Lung (tissue), 12 donors: Measurements from ENCODE around the gene RASA3. TPM values are rescaled to one million over a fixed set of nuclear protein-coding genes. Genes with fewer than 3 reads are reported as not detected.

Source experiments
- ATAC-seq: fragments of 200-7000 bp; cut with Tn5 transposase; one replicate; pipeline ENCODE4 v1.9.1; 2020; ENCODE audit warnings: moderate number of reproducible peaks; ENCODE audit not compliant: insufficient read depth, low FRiP score
- DNase-seq, 3 donors: peaks; one replicate each; pipeline ENCODE4 v3.0.0-alpha.2; 2013 to 2017
- H3K27ac ChIP-seq, 2 donors: one replicate each; pipeline ENCODE4 v1.5.1; 2013; ENCODE audit warnings: mild to moderate bottlenecking in 2 of 2, moderate library complexity in 2 of 2, control low read depth in 1 of 2, inconsistent platforms in 1 of 2, low read depth in 1 of 2, low read length in 1 of 2
- H3K27me3 ChIP-seq, 3 donors: one replicate each; pipeline ENCODE4 v1.5.1; 2013; ENCODE audit warnings: low read length in 2 of 3; ENCODE audit not compliant: control insufficient read depth in 3 of 3, insufficient read depth in 3 of 3
- H3K36me3 ChIP-seq, 4 donors: one replicate each; pipeline ENCODE4 v1.5.1; 2013; ENCODE audit warnings: low read length in 4 of 4, mild to moderate bottlenecking in 1 of 4, moderate library complexity in 1 of 4; ENCODE audit not compliant: control insufficient read depth in 4 of 4, insufficient read depth in 4 of 4
- H3K4me1 ChIP-seq, 5 donors: one replicate each; pipeline ENCODE4 v1.5.1; 2013; ENCODE audit warnings: low read length in 5 of 5, mild to moderate bottlenecking in 2 of 5, moderate library complexity in 1 of 5; ENCODE audit not compliant: control insufficient read depth in 5 of 5, insufficient read depth in 5 of 5
- H3K4me3 ChIP-seq: one replicate; pipeline ENCODE4 v1.5.1; 2013; ENCODE audit warnings: mild to moderate bottlenecking, control low read depth, moderate library complexity
- H3K9ac ChIP-seq, 2 donors: one replicate each; pipeline ENCODE4 v1.5.1; 2013; ENCODE audit warnings: low read length in 2 of 2, control low read depth in 1 of 2; ENCODE audit not compliant: insufficient read depth in 1 of 2
- H3K9me3 ChIP-seq, 4 donors: one replicate each; pipeline ENCODE4 v1.5.1; 2013; ENCODE audit warnings: low read length in 3 of 4, mild to moderate bottlenecking in 1 of 4, moderate library complexity in 1 of 4; ENCODE audit not compliant: control insufficient read depth in 4 of 4, insufficient read depth in 3 of 4
- WGBS, 2 donors: extraction: QIAGEN DNeasy Blood & Tissue Kit; methylation state at CpG; one replicate each; pipeline ENCODE4 v1.1.7; 2013; 5-methylcytosine and 5-hydroxymethylcytosine counted together
- polyA plus RNA-seq, 2 donors: library from polyadenylated mRNA; stranded (reverse); fragments of 200-250 nt; gene quantifications; one replicate each; pipeline ENCODE4 v1.2.1, GENCODE V29; 2013
- total RNA-seq, 2 donors: library from RNA; depleted of rRNA in 1 of 2; stranded (reverse); fragments of >200 nt in 1 of 2; gene quantifications; one replicate each; pipeline ENCODE4 v1.2.1, GENCODE V29; 2014 to 2021
- TF ChIP-seq, protein P1 (sequence below): IDR thresholded peaks from 2 replicates; pipeline ENCODE4 v1.5.1; 2012; ENCODE audit warnings: mild to moderate bottlenecking; ENCODE audit errors: control extremely low read depth, extremely low read depth
- donor health status: control.
- donor health status: control.
- donor health status: Bipolar disorder and iron deficiency.
- donor health status: healthy.
- donor health status: DM: yes; HTN: yes; CAD: no.

The RASA3 gene
- total and polyA plus RNA-seq, 4 donors, result 7.4 to 22.8 (median 16.2) TPM

DNA sequence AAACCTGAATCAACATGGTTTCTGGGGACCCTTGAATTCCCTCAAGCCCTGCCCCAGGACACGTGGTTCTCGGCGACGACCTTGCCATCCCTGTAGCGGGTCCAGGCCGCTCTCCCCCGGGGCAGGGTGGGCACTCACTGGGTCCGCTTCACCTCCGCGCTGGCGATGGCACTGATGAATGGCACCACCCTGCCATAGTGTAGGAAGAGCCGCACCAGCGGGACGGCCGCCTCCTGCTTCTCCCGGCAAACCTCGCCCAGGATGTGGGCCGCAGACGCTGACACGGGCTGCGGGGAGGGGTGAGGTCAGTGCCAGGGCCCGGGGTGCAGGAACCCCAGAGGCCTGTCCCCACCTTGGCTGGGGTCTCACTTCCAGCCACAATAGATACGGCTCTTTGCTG, 114.5 kb downstream of the RASA3 start:
- H3K36me3 ChIP-seq, result peaks cover 0 to 58% (median 8%) of the 10 kb centered on the region in 4 donors
- DNase-seq, result no peak
- TF ChIP-seq, protein P1, sequence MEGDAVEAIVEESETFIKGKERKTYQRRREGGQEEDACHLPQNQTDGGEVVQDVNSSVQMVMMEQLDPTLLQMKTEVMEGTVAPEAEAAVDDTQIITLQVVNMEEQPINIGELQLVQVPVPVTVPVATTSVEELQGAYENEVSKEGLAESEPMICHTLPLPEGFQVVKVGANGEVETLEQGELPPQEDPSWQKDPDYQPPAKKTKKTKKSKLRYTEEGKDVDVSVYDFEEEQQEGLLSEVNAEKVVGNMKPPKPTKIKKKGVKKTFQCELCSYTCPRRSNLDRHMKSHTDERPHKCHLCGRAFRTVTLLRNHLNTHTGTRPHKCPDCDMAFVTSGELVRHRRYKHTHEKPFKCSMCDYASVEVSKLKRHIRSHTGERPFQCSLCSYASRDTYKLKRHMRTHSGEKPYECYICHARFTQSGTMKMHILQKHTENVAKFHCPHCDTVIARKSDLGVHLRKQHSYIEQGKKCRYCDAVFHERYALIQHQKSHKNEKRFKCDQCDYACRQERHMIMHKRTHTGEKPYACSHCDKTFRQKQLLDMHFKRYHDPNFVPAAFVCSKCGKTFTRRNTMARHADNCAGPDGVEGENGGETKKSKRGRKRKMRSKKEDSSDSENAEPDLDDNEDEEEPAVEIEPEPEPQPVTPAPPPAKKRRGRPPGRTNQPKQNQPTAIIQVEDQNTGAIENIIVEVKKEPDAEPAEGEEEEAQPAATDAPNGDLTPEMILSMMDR, result no peak

DNA sequence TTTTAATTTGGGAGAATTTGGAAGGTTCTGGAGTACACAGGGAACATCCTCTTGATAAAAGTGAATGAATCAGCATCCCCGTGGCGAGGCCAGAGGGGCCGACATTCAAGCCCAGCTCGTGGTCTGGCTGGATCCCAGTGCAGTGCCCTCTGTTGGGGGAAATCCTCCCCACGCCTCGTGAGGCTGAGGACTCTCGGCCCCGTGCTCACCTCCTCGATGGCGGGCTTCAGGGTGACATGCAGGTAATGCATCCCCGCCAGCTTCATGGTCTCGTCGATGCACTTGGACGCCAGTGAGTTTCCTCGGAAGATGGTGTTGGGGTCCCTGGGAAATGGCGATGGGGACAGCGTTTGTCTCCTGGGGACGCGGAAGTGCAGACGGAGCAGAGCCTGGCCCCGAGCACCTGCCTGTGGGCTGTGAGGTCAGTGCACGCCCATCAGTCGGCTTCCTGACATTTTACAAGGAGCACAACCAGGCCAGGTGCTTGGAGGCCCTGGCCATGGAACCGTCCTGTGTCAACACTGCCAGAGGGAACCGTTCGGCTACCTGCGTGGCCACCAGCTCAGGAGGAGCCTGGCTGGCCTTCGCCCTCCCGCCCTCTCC, 115.3 kb downstream of the RASA3 start:
- 86 to 89% methylated on average over 29 of the region's 29 CpGs for WGBS, 2 donors
- Histone ChIP-seq H3K4me1 (peaks cover 0 to 2% (median 0%) of the 10 kb centered on the region in 5 donors), H3K9me3 (peaks cover 0 to 2% (median 0%) of the 10 kb centered on the region in 4 donors), H3K4me3 (no peak overlapping the region), H3K9ac (no peak overlapping the region), H3K27me3 (no peaks in the 10 kb centered on the region), H3K36me3 (peaks cover 0 to 62% (median 11%) of the 10 kb centered on the region in 4 donors), H3K27ac (no peak overlapping the region)
- DNase-seq (no peak), ATAC-seq (no peak)
- TF ChIP-seq, protein P1, result no peak

More for the DNA sequence above, 114.5 kb downstream of the RASA3 start:
- peaks cover 0 to 2% (median 0%) of the 10 kb centered on the region in 5 donors for H3K4me1 ChIP-seq
- no peaks in the 10 kb centered on the region for H3K9me3 ChIP-seq
- no peak overlapping the region for H3K9ac ChIP-seq
- H3K4me3 ChIP-seq, result no peak overlapping the region
- 93 to 94% methylated on average over 23 of the region's 23 CpGs for WGBS, 2 donors
- no peak overlapping the region for H3K27ac ChIP-seq
- no peaks in the 10 kb centered on the region for H3K27me3 ChIP-seq
- ATAC-seq, result no peak

DNA sequence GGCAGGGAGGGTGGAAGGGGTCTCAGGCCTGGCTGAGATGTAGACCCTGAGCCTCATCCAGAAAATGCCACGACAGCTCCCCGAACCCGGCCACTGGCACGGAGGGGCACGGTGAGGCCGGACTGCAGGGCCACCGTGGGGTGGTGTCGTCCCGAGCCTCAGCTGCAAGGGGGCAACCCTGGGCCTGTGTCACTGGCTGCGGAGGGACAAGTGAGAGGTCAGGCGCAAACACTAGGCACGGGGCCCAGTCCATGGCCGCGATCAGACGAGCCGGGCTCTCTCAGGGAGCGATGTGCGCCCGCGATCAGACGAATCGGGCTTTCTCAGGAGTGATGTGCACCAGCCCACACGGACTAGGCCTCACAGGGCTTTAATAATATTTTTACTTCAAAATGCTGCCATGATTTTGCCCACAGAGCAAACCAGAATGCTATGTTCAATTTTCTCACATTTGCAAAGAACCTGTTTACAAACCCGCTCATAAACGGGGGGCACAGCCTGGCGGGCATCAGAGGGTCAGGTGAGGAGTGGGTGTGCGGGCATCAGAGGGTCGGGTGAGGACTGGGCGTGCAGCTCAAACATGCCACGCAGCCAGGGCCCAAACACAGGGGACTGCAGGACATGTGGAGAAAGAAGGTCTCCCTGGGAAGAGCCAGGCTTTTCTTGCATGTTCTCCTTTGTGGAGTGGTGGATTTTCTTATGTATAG, 115.9 kb downstream of the RASA3 start:
- TF ChIP-seq, protein P1, result no peak
- peaks cover 0 to 62% (median 13%) of the 10 kb centered on the region in 4 donors for H3K36me3 ChIP-seq
- no peak overlapping the region for H3K4me3 ChIP-seq
- H3K9me3 ChIP-seq, result peaks cover 0 to 2% (median 0%) of the 10 kb centered on the region in 4 donors
- no peaks in the 10 kb centered on the region for H3K27me3 ChIP-seq
- no peak for DNase-seq
- H3K9ac ChIP-seq, result no peak overlapping the region
- no peak for ATAC-seq
- 96 to 98% methylated on average over 30 of the region's 30 CpGs for WGBS, 2 donors
- peaks cover 0 to 2% (median 0%) of the 10 kb centered on the region in 5 donors for H3K4me1 ChIP-seq
- no peak overlapping the region for H3K27ac ChIP-seq
